Fibroblast of skin of right biceps (primary cell): ENCODE data around the gene BMPER.

Source experiments
- DNase-seq: peaks from one replicate; pipeline ENCODE4 v3.0.0-alpha.2; 2013

BMPER gene

DNA sequence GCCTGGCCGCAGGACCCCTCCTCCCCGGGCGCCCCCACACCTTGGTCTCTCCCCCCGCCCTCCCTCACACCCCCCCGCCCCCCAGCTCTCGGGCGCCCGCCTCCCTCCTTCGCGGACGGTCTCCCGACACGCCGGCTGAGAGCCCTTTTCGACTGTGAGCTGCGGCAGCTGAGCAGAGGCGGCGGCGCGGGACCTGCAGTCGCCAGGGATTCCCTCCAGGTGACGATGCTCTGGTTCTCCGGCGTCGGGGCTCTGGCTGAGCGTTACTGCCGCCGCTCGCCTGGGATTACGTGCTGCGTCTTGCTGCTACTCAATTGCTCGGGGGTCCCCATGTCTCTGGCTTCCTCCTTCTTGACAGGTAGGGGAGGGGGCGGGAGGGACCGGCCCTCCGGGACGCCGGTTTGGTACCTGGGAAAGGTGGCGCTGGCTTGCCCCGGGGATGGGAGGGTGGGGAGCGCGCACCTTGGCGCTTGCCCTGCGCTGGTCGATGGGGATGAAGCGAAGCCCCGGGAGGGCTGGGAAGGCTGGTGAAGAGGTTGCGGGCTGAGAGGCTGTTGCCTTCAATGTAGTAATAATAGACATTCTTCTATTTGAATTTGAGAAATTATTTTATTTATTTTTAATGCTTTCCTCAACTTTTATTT lies at the start of gene BMPER:
BMPER (plus strand) TSS at position 151 of the 644 bp plus-strand sequence; CDS start at position 226, 75 bp downstream.
- DNase-seq = peak; percentile 63

DNA sequence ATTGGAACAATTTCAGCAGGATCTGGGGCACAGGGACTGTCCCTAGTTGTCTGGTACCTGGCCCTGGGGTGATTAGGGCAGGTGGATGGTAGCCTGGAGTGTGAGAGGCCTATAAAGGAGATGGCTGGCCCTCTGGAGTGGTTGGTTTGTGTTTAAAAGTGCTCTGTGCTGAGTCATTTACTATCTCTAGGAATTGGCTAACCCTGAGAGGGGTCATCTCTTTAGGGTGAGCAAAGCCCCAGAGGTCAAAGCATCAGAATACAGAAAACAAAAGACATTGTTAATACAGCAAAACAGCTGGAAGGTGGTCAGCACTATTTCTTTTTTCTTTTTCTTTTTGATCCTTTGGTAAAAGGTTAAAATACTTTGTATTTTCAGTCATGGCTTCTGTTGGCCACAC lies 43.4 kb upstream of the BMPER start:
- DNase-seq = no peak

DNA sequence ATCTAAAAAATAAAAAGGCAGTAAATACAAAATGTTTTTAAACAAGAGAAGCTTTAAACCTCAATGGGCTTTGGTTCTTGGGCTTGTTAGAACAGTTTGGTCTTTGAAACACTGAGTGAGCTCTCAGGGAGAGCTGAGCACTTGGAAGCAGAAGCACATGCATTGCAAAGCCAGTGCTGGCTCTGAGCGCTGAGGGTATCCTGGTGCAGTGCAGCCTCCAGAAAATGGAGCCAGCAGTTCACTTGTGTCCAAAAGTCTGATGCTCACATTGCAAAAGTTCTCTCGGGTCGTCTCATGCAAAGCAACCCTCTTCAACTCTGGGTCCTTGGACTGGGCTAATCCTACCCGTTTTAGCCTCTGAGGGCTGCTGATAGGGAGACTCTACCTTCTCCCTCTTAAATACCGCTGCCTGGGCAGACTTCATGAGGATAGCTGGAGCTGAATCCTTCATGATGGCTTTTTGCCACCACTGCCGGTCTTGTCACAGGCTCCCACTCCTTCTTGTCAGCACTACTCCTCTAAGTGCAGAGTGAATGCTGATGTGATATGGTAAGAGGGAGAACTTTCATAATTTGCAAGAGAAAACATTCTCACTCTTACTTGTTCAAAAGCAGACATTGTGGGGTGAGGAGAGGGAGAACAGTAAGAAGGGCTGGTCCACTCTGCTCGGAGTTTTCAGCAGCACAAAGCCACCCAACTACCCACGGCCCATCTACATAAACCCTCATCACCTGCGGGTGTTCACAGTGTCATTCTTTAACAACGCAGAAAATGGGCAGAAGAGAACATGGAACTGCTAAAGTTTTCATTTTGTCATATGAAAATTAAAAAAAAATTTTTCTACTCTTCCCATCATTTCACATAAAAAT lies 42.2 kb upstream of the BMPER start:
- DNase-seq = no peak

GRCh38 chr7:33868166-33868565 lies 37.2 kb upstream of the BMPER start:
- peak; percentile 88 for DNase-seq

DNA sequence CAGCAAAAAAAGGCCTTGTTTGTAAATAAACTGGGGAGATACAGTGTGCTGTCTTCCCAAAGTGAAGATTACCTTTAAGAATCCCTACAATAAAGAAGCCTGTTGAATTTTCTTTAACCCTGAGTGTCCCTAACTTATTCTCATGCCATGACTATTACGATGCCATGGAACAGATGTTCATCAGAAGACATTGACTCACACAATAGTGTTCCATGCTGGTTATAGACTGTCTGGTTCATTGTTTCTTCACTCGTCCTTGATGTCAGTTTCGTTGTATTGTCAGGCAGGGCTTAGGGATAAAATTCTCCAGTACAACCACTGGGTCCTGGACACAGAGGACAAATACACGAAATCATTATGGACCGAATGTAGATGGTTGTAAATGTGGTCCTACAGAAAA lies 36.2 kb upstream of the BMPER start:
- DNase-seq = no peak

GRCh38 chr7:33870120-33870519 lies 35.2 kb upstream of the BMPER start:
- peak; percentile 65 for DNase-seq

- DNase-seq = peak; percentile 63
Observed at GRCh38 chr7:33872870-33873269, 32.5 kb upstream of the BMPER start.

DNA sequence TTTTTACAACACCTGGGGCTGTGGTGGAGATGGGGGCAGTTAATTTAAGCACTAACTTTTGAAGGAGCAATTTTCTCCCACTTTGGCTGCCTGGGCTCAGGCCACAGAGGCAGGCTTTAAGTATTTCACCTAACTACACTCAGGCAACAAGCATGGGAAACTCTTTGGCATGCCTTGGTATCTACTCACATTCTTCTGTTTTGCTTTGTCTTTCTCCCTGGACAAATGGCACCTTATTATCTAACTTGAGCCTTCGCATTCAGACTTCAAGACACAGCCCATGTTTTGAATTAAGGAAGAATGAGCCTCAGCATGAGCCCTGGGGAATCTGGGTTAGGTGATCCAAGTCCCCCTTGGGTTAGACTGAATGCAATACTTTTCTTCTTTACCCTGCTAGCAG lies 31.8 kb upstream of the BMPER start:
- DNase-seq = peak; percentile 53

GRCh38 chr7:33873981-33874750 lies 31.2 kb upstream of the BMPER start:
- peak; percentile 91 for DNase-seq

- DNase-seq = peak; percentile 99
Observed at GRCh38 chr7:33874943-33875342, 30.4 kb upstream of the BMPER start.

GRCh38 chr7:33876596-33877274 lies 28.6 kb upstream of the BMPER start:
- DNase-seq = no peak

GRCh38 chr7:33880787-33881186 lies 24.6 kb upstream of the BMPER start:
- peak; percentile 87 for DNase-seq

DNA sequence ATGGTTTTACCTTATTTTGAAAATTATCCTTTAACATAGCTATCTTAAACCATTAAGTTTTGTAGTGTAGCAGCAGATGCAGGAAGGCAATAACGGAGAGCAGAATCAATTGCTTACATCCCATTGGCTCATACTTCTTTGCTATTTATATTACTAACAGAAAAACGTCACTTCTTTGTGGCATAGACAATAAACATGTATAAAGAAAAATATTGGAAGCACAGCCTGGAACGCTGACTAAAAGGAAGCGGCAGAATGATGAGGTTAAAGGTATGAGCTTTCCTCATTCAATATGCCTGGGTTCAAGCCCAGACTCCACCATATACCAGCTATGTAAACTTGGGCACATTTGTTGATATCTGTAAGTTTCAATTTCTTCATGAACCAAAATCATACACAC lies 24.0 kb upstream of the BMPER start:
- DNase-seq = no peak

DNA sequence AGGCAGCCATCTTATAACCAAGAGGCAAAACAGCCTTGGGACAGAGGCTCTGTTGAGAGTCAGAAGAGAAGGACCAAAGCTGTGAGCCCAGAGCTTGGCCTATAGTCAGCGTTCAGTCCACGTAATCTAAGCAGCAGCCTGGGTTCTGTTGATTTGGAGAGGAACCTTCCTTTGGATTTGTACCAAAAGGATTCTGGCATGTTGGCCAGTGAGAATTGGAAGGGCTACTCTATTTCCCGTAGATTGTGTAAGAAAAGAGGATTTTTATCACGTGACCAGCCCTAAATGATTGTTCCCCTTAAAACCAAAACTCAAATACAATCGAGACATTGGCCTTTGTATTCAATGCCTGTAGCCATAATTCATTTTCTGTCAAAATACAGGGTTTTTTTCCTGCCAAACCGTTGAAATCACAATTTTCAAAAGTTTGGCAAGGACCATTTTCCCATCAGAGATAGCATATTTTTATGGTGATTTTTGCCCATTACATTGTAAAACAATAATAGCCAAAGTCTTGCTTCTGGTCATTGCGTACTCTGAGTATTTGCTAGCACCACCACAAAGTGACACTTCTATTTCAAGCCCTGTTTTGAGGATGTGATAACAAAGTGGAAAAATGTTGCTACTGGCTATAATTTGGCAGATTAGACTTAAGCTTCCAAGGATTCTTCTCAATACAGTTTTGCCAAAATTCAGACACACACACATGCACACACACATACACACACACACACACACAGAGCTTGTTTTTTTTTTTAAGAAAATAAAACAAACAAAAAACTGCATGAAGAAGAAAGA lies 23.1 kb upstream of the BMPER start:
- DNase-seq = no peak

DNA sequence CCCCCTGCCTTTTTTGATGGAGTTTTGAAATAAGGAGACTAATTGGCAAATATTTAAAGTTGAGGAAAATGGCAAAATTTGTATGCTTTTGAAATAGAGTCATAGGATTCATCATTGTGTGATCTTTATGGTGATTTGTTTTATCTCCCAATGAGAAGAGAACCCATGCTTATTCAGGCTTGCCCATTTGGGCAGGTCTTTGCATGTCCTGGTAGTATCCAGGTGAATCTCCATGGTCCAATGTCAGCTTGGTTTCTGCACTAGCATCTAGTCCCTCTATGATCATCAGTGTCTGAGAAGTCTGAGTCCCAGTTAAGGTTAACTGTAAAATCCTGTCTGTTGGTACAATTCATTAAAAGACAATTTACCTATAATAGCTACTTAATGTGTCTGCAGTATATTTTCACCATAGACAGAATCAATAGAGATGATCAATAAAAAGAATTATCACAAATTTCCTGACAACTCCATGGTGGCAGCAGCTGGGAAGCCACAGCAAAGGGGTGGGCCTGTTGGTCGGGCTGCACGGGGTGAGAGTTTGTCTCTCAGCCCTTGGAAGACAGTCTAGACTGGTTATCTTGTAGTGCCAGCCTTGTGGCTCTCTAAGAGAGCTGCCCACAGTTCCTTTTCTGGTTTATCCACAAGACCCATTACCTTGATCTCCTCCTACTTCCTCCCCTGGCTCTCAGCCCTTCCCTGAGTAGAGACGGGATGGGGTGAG lies 22.2 kb upstream of the BMPER start:
- no peak for DNase-seq

GRCh38 chr7:33883671-33883965 lies 21.7 kb upstream of the BMPER start:
- DNase-seq = no peak

- DNase-seq = peak; percentile 69
Observed at GRCh38 chr7:33885290-33886148, 19.8 kb upstream of the BMPER start.

- DNase-seq = peak; percentile 61
Observed at GRCh38 chr7:33886149-33886623, 19.2 kb upstream of the BMPER start.

DNA sequence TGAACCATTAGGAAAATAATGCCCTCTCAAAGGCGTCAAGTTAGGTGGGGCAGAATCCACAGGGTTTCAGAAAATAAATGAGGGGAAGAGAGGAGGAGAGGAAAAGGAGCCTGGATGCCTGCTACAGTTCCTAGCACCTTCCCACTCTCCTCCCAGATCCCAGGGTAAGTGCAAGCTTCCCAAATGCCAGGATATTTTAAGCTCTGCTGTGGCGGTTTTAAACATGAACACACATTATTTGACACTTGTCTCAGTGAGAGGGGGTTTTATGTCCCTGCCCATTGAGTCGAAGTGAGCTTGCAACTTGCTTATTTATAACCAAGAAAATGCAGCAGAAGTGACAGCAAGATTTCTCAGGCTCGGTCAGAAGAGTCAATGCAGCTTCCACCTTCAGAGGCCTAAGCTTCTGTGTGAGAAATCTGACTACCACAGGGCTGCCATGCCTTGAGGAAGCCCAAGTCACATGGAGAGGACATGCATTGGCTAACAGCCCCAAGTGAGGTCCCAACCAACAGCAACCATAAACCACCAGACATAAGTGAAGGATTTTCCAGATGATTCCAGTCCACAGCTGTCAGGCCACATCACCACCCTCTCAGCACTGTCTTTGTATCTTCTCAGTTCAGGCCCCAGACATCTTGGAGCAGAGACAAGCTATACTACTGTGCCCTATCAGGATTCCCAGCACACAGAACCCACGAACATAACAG lies 17.9 kb upstream of the BMPER start:
- no peak for DNase-seq

- no peak for DNase-seq
Observed at GRCh38 chr7:33888166-33888565, 17.2 kb upstream of the BMPER start.
